K562 (cell line): ENCODE measurements around the gene NSUN6. TPM values are rescaled to one million over a fixed set of nuclear protein-coding genes. Genes with fewer than 3 reads are reported as not detected.

Source experiments
- PRPF4 ChIP-seq: fragments of 200-400 bp; formaldehyde crosslinking; IDR thresholded peaks from one replicate; pipeline ENCODE4 v1.6.1; 2017; ENCODE audit warnings: low read length, low read depth, mild to moderate bottlenecking; ENCODE audit not compliant: insufficient read depth, poor library complexity, severe bottlenecking
- RERE ChIP-seq: sonication (generic); formaldehyde crosslinking; IDR thresholded peaks from 2 replicates; pipeline ENCODE4 v1.8.0; 2023; ENCODE audit warnings: missing genetic modification reagents, mild to moderate bottlenecking, borderline replicate concordance
- polyA plus RNA-seq, 8 experiments: library from polyadenylated mRNA; depleted of rRNA in 4 of 8; stranded (reverse) in 5 of 8; unstranded in 3 of 8; fragments of >200 nt; fragmentation: Nextera tagmentation in 2 of 8; fragmentation: Illumina TruSeq in 1 of 8; extraction: Ambion mirVana in 2 of 8; extraction: Trizol in 1 of 8; gene quantifications; 2 replicates each; pipeline versions ENCODE4 v1.2.1 to v1.2.3, GENCODE V29; 2011 to 2014; ENCODE audit warnings: inconsistent platforms in 1 of 8, missing spikeins in 1 of 8
- total RNA-seq, 7 experiments: library from RNA; depleted of rRNA in 6 of 7; stranded (reverse); fragments of >200 nt in 6 of 7; fragmentation: Illumina TruSeq in 2 of 7; extraction: Trizol in 2 of 7; gene quantifications; 2 replicates each; pipeline versions ENCODE4 v1.2.1 to v1.2.3, GENCODE V29; 2011 to 2021; ENCODE audit warnings: low replicate concordance in 1 of 7
- TF ChIP-seq, protein P1 (sequence below): fragments of 250-450 bp; sonication (Bioruptor Pico); IDR thresholded peaks from 2 replicates; pipeline ENCODE4 v1.8.0; 2022; ENCODE audit warnings: moderate library complexity, mild to moderate bottlenecking, inconsistent platforms

NSUN6 gene
- total and polyA plus RNA-seq, 9 of the 15 experiments (the other 6 are each of a cell fraction or from before 2014, with no cell fraction given) = 12.5 to 33.1 (median 24.2) TPM

DNA sequence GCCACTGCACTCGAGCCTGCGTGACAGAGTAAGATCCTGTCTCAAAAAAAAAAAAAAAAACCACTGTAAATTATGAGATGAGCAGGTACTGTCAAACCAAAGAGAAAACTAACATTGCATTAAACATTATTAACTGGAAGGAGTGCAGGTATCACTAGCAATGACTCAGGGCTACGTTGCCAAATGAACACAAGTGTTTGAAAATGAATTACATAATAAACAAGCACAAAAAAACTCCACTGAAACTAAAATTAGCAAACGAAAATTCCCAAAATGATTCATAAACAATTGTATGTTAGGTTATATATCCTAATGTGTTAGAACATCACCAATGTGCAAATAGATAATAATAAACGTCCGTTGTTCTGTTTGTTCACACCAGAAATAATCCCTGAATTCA is 42.8 kb downstream of the NSUN6 start (continued):
- TF ChIP-seq RERE (CRISPR knock-in tag) (no peak), PRPF4 (no peak)
- TF ChIP-seq, protein P1, sequence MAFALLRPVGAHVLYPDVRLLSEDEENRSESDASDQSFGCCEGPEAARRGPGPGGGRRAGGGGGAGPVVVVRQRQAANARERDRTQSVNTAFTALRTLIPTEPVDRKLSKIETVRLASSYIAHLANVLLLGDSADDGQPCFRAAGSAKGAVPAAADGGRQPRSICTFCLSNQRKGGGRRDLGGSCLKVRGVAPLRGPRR (CRISPR knock-in tag) = no peak
